Measurements from ENCODE around the gene NCR1.

GRCh38 chr19:54921082-54921481 is 15.1 kb downstream of the NCR1 start:
- TF ChIP-seq, protein P1, sequence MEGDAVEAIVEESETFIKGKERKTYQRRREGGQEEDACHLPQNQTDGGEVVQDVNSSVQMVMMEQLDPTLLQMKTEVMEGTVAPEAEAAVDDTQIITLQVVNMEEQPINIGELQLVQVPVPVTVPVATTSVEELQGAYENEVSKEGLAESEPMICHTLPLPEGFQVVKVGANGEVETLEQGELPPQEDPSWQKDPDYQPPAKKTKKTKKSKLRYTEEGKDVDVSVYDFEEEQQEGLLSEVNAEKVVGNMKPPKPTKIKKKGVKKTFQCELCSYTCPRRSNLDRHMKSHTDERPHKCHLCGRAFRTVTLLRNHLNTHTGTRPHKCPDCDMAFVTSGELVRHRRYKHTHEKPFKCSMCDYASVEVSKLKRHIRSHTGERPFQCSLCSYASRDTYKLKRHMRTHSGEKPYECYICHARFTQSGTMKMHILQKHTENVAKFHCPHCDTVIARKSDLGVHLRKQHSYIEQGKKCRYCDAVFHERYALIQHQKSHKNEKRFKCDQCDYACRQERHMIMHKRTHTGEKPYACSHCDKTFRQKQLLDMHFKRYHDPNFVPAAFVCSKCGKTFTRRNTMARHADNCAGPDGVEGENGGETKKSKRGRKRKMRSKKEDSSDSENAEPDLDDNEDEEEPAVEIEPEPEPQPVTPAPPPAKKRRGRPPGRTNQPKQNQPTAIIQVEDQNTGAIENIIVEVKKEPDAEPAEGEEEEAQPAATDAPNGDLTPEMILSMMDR (IDR thresholded peaks at IDR 0.05; ENCODE audit: low read length), result no peak
- TF ChIP-seq EZH2 (optimal IDR thresholded peaks at IDR 0.05; ENCODE audit: low read depth, low read length) (no peak), EZH2phosphoT487 (IDR thresholded peaks at IDR 0.05; ENCODE audit: low read length) (no peak)
